HEK293 (cell line): ENCODE measurements around the gene FBXL7.

Experiments used
- CTCF ChIA-PET: fragments of 350-600 bp; formaldehyde crosslinking; extraction: SDS; loops from one replicate; lab custom pipeline; 2021; ENCODE audit warnings: antibody characterized with exemption; lab: Yijun Ruan, JAX
- POLR2A ChIA-PET: fragments of 300-600 bp; formaldehyde crosslinking; extraction: SDS; loops from one replicate; lab custom pipeline; 2020; ENCODE audit warnings: antibody characterized with exemption, inconsistent platforms; lab: Yijun Ruan, JAX
- H3K27ac ChIP-seq: fragments of 200-500 bp; sonication (Bioruptor generic); 2 replicates; pipeline ENCODE4 v1.5.1; 2014; ENCODE audit warnings: low read depth, low read length, control low read depth, inconsistent platforms; ENCODE audit errors: extremely low read depth
- H3K36me3 ChIP-seq, 2 experiments: fragments of 200-500 bp in 1 of 2; sonication (Bioruptor generic) in 1 of 2; 1 replicate in 1 of 2; 2 replicates in 1 of 2; pipeline ENCODE4 v1.5.1; 2014 to 2017; ENCODE audit warnings: inconsistent platforms in 2 of 2, low read length in 2 of 2; ENCODE audit not compliant: control insufficient read depth in 2 of 2, insufficient read depth in 1 of 2
- H3K4me1 ChIP-seq: fragments of 200-500 bp; sonication (Bioruptor generic); 2 replicates; pipeline ENCODE4 v1.5.1; 2014; ENCODE audit warnings: mild to moderate bottlenecking, low read length, inconsistent platforms; ENCODE audit not compliant: control insufficient read depth, insufficient read depth
- H3K4me3 ChIP-seq: 2 replicates; pipeline ENCODE4 v1.5.1; 2011; ENCODE audit warnings: low read depth, mild to moderate bottlenecking, control low read depth, low read length, moderate library complexity
- H3K9me3 ChIP-seq: fragments of 200-500 bp; sonication (Bioruptor generic); 2 replicates; pipeline ENCODE4 v1.5.1; 2014; ENCODE audit warnings: low read depth, low read length, inconsistent platforms; ENCODE audit not compliant: control insufficient read depth, insufficient read depth
- EGR2 ChIP-seq: fragments of 450-650 bp; formaldehyde crosslinking; IDR thresholded peaks from 2 replicates; pipeline ENCODE4 v1.5.1; 2016; ENCODE audit warnings: low read depth, missing biosample characterization, missing genetic modification characterization
- SCRT2 ChIP-seq: fragments of 450-650 bp; formaldehyde crosslinking; IDR thresholded peaks from 2 replicates; pipeline ENCODE4 v1.5.1; 2016; ENCODE audit warnings: missing biosample characterization, missing genetic modification characterization
- SP2 ChIP-seq: fragments of 450-650 bp; formaldehyde crosslinking; IDR thresholded peaks from 2 replicates; pipeline ENCODE4 v1.5.1; 2016; ENCODE audit warnings: missing biosample characterization, missing genetic modification characterization
- SP3 ChIP-seq: fragments of 450-650 bp; formaldehyde crosslinking; IDR thresholded peaks from 2 replicates; pipeline ENCODE4 v1.5.1; 2016; ENCODE audit warnings: missing biosample characterization, missing genetic modification characterization
- SP7 ChIP-seq: fragments of 450-650 bp; formaldehyde crosslinking; IDR thresholded peaks from 2 replicates; pipeline ENCODE4 v1.5.1; 2016; ENCODE audit warnings: missing biosample characterization, missing genetic modification characterization
- YY1 ChIP-seq: fragments of 450-650 bp; formaldehyde crosslinking; IDR thresholded peaks from 2 replicates; pipeline ENCODE4 v1.5.1; 2018; ENCODE audit warnings: missing biosample characterization, missing genetic modification characterization
- ZFP69B ChIP-seq: fragments of 450-650 bp; formaldehyde crosslinking; IDR thresholded peaks from 2 replicates; pipeline ENCODE4 v1.5.1; 2016; ENCODE audit warnings: missing biosample characterization, missing genetic modification characterization
- ZIC2 ChIP-seq: fragments of 450-650 bp; formaldehyde crosslinking; IDR thresholded peaks from 2 replicates; pipeline ENCODE4 v1.5.1; 2016; ENCODE audit warnings: missing biosample characterization, missing genetic modification characterization
- ZNF121 ChIP-seq: fragments of 450-650 bp; formaldehyde crosslinking; IDR thresholded peaks from 2 replicates; pipeline ENCODE4 v1.5.1; 2016; ENCODE audit warnings: missing biosample characterization, missing genetic modification characterization
- ZNF335 ChIP-seq: fragments of 450-650 bp; formaldehyde crosslinking; conservative IDR thresholded peaks from 2 replicates; pipeline ENCODE4 v1.5.1; 2016; ENCODE audit warnings: missing biosample characterization, missing genetic modification characterization
- ZNF366 ChIP-seq: fragments of 450-650 bp; formaldehyde crosslinking; conservative IDR thresholded peaks from 2 replicates; pipeline ENCODE4 v1.5.1; 2016; ENCODE audit warnings: missing biosample characterization, missing genetic modification characterization
- ZNF37A ChIP-seq: fragments of 450-650 bp; IDR thresholded peaks from 2 replicates; pipeline ENCODE4 v1.5.1; 2018; ENCODE audit warnings: missing biosample characterization, missing genetic modification characterization
- ZNF416 ChIP-seq: fragments of 450-650 bp; formaldehyde crosslinking; IDR thresholded peaks from 2 replicates; pipeline ENCODE4 v1.5.1; 2016; ENCODE audit warnings: missing biosample characterization, missing genetic modification characterization
- ZNF423 ChIP-seq: fragments of 450-650 bp; formaldehyde crosslinking; IDR thresholded peaks from 2 replicates; pipeline ENCODE4 v1.5.1; 2016; ENCODE audit warnings: missing biosample characterization, missing genetic modification characterization
- ZNF501 ChIP-seq: fragments of 450-650 bp; formaldehyde crosslinking; IDR thresholded peaks from 2 replicates; pipeline ENCODE4 v1.5.1; 2016; ENCODE audit warnings: missing biosample characterization, missing genetic modification characterization
- ZNF521 ChIP-seq: fragments of 450-650 bp; formaldehyde crosslinking; IDR thresholded peaks from 2 replicates; pipeline ENCODE4 v1.5.1; 2017; ENCODE audit warnings: missing biosample characterization, mild to moderate bottlenecking, missing genetic modification characterization
- ZNF548 ChIP-seq: fragments of 450-650 bp; formaldehyde crosslinking; IDR thresholded peaks from 2 replicates; pipeline ENCODE4 v1.5.1; 2016; ENCODE audit warnings: missing biosample characterization, missing genetic modification characterization
- ZNF585B ChIP-seq: fragments of 450-650 bp; formaldehyde crosslinking; IDR thresholded peaks from 2 replicates; pipeline ENCODE4 v1.5.1; 2016; ENCODE audit warnings: missing biosample characterization, missing genetic modification characterization
- ZNF624 ChIP-seq: fragments of 450-650 bp; formaldehyde crosslinking; IDR thresholded peaks from 2 replicates; pipeline ENCODE4 v1.5.1; 2017; ENCODE audit warnings: missing biosample characterization, missing genetic modification characterization
- ZNF664 ChIP-seq: fragments of 450-650 bp; formaldehyde crosslinking; IDR thresholded peaks from 2 replicates; pipeline ENCODE4 v1.5.1; 2016; ENCODE audit warnings: missing biosample characterization, missing genetic modification characterization
- ZNF670 ChIP-seq: fragments of 450-650 bp; formaldehyde crosslinking; IDR thresholded peaks from 2 replicates; pipeline ENCODE4 v1.5.1; 2016; ENCODE audit warnings: missing biosample characterization, missing genetic modification characterization, low read depth
- ZNF768 ChIP-seq: fragments of 450-650 bp; formaldehyde crosslinking; IDR thresholded peaks from 2 replicates; pipeline ENCODE4 v1.5.1; 2018; ENCODE audit warnings: missing biosample characterization, mild to moderate bottlenecking, missing genetic modification characterization
- TF ChIP-seq, protein P1 (sequence below): sonication (generic); formaldehyde crosslinking; IDR thresholded peaks from 2 replicates; pipeline ENCODE4 v1.8.1; 2022; ENCODE audit warnings: mild to moderate bottlenecking, moderate library complexity, missing genetic modification reagents
- TF ChIP-seq, protein P2 (sequence below): fragments of 450-650 bp; formaldehyde crosslinking; IDR thresholded peaks from 2 replicates; pipeline ENCODE4 v1.5.0; 2017; ENCODE audit warnings: missing biosample characterization, missing genetic modification characterization, borderline replicate concordance
- TF ChIP-seq, protein P3 (sequence below): fragments of 450-650 bp; formaldehyde crosslinking; IDR thresholded peaks from 2 replicates; pipeline ENCODE4 v1.5.1; 2016; ENCODE audit warnings: missing biosample characterization, missing genetic modification characterization
- TF ChIP-seq, protein P4 (sequence below): fragments of 450-650 bp; formaldehyde crosslinking; optimal IDR thresholded peaks from 2 replicates; pipeline ENCODE3; 2016; ENCODE audit warnings: missing biosample characterization, mild to moderate bottlenecking, missing genetic modification characterization
- TF ChIP-seq, protein P5 (sequence below): fragments of 450-650 bp; formaldehyde crosslinking; IDR thresholded peaks from 2 replicates; pipeline ENCODE4 v1.5.1; 2016; ENCODE audit warnings: missing biosample characterization, missing genetic modification characterization
- TF ChIP-seq, protein P6 (sequence below): fragments of 450-650 bp; formaldehyde crosslinking; IDR thresholded peaks from 2 replicates; pipeline ENCODE4 v1.5.1; 2017; ENCODE audit warnings: missing biosample characterization, missing genetic modification characterization

The FBXL7 gene

DNA sequence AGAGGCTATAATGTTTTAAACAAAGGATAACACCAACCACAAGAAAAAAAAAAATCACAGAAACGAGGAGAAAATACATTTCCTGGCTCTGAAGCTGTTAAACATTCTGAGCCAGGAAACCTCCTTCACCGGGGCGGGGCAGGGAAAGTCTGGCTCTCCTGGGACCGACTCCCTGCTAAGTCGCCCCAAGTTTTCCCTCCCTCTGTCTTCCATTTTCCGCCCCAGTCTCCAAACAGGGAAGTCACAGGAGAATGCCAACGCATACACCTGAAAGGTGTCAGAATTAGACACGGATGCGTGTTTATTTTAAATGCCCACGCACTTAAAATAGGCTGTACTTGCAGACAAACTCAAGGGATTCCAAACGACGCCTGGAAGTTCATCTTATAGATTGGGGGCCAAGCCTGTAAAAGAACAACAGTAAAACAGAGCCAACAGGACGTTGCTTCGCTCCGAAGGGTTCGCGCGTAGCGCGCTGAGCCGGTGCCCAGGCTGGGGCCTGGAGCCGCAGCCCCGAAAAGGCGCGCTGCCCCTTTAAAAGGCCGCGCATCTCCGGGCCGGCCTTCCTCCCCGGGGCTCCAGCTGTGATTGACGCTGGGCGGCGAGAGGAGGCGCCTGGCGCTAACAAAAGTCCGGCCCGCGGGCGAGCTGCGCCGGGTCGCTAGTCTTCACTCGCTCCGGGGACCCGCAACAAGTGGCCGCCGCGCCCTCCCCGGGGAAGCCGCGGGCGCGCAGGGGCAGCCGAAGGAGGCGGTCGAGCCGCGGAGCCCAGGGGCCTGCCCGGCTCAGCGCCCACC is at the start of gene FBXL7:
Gene FBXL7, plus strand, starts transcription at position 653 of the 797 bp plus-strand sequence.
- Histone ChIP-seq H3K4me1 (peaks cover 3% of the 10 kb centered on the region), H3K36me3 (no peaks in the 10 kb centered on the region), H3K4me3 (peak within 1 kb of the TSS; percentile 81), H3K27ac (peak within 1 kb of the TSS; percentile 51; the same call in 1 of the 2 replicates), H3K9me3 (no peaks in the 10 kb centered on the region)
- ChIA-PET POLR2A (no interaction called here), CTCF (interaction anchor here (0.6 to 0.8 kb wide), 2 partner anchors 75 to 1182 kb away, joined by 3 read pairs; no protein-coding TSS in a partner anchor)
- TF ChIP-seq SP2 (tag by site-specific recombination) = peak; percentile 39
- TF ChIP-seq, protein P1, sequence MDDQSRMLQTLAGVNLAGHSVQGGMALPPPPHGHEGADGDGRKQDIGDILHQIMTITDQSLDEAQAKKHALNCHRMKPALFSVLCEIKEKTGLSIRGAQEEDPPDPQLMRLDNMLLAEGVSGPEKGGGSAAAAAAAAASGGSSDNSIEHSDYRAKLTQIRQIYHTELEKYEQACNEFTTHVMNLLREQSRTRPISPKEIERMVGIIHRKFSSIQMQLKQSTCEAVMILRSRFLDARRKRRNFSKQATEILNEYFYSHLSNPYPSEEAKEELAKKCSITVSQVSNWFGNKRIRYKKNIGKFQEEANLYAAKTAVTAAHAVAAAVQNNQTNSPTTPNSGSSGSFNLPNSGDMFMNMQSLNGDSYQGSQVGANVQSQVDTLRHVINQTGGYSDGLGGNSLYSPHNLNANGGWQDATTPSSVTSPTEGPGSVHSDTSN (CRISPR knock-in tag) = peak; percentile 59; the same call in 1 of the 2 replicates
- peak; percentile 45; the same call in 1 of the 2 replicates for TF ChIP-seq ZFP69B
- TF ChIP-seq ZNF335 = peak; percentile 36
- TF ChIP-seq, protein P2, sequence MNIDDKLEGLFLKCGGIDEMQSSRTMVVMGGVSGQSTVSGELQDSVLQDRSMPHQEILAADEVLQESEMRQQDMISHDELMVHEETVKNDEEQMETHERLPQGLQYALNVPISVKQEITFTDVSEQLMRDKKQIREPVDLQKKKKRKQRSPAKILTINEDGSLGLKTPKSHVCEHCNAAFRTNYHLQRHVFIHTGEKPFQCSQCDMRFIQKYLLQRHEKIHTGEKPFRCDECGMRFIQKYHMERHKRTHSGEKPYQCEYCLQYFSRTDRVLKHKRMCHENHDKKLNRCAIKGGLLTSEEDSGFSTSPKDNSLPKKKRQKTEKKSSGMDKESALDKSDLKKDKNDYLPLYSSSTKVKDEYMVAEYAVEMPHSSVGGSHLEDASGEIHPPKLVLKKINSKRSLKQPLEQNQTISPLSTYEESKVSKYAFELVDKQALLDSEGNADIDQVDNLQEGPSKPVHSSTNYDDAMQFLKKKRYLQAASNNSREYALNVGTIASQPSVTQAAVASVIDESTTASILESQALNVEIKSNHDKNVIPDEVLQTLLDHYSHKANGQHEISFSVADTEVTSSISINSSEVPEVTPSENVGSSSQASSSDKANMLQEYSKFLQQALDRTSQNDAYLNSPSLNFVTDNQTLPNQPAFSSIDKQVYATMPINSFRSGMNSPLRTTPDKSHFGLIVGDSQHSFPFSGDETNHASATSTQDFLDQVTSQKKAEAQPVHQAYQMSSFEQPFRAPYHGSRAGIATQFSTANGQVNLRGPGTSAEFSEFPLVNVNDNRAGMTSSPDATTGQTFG = no peak
- TF ChIP-seq SP3 = 0 out of 2 replicates have a peak, but pooled peaks have one; percentile 11
- TF ChIP-seq, protein P3, sequence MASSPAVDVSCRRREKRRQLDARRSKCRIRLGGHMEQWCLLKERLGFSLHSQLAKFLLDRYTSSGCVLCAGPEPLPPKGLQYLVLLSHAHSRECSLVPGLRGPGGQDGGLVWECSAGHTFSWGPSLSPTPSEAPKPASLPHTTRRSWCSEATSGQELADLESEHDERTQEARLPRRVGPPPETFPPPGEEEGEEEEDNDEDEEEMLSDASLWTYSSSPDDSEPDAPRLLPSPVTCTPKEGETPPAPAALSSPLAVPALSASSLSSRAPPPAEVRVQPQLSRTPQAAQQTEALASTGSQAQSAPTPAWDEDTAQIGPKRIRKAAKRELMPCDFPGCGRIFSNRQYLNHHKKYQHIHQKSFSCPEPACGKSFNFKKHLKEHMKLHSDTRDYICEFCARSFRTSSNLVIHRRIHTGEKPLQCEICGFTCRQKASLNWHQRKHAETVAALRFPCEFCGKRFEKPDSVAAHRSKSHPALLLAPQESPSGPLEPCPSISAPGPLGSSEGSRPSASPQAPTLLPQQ (tag by site-specific recombination) = peak; percentile 70; the same call in 1 of the 2 replicates
- no peak for TF ChIP-seq ZNF121 (tag by site-specific recombination)
- TF ChIP-seq EGR2 (tag by site-specific recombination) = no peak
- TF ChIP-seq SCRT2 = peak; percentile 93
- TF ChIP-seq, protein P4, sequence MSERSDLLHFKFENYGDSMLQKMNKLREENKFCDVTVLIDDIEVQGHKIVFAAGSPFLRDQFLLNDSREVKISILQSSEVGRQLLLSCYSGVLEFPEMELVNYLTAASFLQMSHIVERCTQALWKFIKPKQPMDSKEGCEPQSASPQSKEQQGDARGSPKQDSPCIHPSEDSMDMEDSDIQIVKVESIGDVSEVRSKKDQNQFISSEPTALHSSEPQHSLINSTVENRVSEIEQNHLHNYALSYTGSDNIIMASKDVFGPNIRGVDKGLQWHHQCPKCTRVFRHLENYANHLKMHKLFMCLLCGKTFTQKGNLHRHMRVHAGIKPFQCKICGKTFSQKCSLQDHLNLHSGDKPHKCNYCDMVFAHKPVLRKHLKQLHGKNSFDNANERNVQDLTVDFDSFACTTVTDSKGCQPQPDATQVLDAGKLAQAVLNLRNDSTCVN (tag by site-specific recombination) = peak; percentile 66
- TF ChIP-seq ZNF624 (tag by site-specific recombination) = no peak
- TF ChIP-seq ZIC2 (tag by site-specific recombination) = peak; percentile 56; the same call in 1 of the 2 replicates

DNA sequence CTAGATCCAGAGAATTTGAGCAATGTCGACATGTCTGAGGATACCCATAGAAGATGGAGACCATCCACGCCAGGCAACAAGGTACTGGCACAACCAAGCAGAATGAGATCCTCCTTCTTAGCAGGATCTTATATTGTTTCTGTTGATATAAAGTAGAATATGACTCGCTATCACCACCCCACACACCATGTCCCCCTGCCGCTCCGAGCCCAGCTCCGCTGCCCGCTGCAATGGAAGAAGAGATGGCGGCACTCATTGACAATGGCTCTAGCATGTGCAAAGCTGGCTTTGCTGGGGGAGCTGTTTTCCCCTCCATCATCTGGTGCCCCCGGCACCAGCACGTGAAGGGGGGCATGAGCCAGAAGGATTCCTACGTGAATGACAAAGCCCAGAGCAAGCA is 49.5 kb upstream of the FBXL7 start:
- Histone ChIP-seq H3K36me3 (no peaks in the 10 kb centered on the region), H3K27ac (no peak overlapping the region), H3K4me1 (no peaks in the 10 kb centered on the region), H3K9me3 (no peaks in the 10 kb centered on the region; the same call in 1 of the 2 replicates), H3K4me3 (no peak overlapping the region)
- POLR2A ChIA-PET = no interaction called here
- CTCF ChIA-PET = no interaction called here
- TF ChIP-seq ZNF37A (tag by site-specific recombination) (no peak), ZNF548 (tag by site-specific recombination) (no peak), SP7 (tag by site-specific recombination) (no peak), ZNF670 (tag by site-specific recombination) (no peak), ZNF521 (tag by site-specific recombination) (no peak), YY1 (tag by site-specific recombination) (no peak), ZNF768 (tag by site-specific recombination) (no peak), ZNF366 (tag by site-specific recombination) (no peak), ZNF416 (no peak), ZNF585B (tag by site-specific recombination) (no peak), ZNF664 (tag by site-specific recombination) (no peak), ZNF423 (tag by site-specific recombination) (no peak), ZNF501 (tag by site-specific recombination) (no peak)
- TF ChIP-seq, protein P5, sequence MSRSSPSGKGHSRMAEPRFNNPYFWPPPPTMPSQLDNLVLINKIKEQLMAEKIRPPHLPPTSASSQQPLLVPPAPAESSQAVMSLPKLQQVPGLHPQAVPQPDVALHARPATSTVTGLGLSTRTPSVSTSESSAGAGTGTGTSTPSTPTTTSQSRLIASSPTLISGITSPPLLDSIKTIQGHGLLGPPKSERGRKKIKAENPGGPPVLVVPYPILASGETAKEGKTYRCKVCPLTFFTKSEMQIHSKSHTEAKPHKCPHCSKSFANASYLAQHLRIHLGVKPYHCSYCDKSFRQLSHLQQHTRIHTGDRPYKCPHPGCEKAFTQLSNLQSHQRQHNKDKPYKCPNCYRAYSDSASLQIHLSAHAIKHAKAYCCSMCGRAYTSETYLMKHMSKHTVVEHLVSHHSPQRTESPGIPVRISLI = no peak
- TF ChIP-seq, protein P6, sequence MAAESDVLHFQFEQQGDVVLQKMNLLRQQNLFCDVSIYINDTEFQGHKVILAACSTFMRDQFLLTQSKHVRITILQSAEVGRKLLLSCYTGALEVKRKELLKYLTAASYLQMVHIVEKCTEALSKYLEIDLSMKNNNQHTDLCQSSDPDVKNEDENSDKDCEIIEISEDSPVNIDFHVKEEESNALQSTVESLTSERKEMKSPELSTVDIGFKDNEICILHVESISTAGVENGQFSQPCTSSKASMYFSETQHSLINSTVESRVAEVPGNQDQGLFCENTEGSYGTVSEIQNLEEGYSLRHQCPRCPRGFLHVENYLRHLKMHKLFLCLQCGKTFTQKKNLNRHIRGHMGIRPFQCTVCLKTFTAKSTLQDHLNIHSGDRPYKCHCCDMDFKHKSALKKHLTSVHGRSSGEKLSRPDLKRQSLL (tag by site-specific recombination) = no peak
